GM12892 (cell line): ENCODE results near the gene AKAP12.

ENCODE experiments used
- POLR2A ChIP-seq: IDR thresholded peaks from 2 replicates; pipeline ENCODE4 v1.6.1; 2011; ENCODE audit warnings: low read depth, low read length, control low read depth
- POLR2AphosphoS5 ChIP-seq: IDR thresholded peaks from 2 replicates; pipeline ENCODE4 v1.6.1; 2011; ENCODE audit warnings: low read depth, low read length, control low read depth

DNA sequence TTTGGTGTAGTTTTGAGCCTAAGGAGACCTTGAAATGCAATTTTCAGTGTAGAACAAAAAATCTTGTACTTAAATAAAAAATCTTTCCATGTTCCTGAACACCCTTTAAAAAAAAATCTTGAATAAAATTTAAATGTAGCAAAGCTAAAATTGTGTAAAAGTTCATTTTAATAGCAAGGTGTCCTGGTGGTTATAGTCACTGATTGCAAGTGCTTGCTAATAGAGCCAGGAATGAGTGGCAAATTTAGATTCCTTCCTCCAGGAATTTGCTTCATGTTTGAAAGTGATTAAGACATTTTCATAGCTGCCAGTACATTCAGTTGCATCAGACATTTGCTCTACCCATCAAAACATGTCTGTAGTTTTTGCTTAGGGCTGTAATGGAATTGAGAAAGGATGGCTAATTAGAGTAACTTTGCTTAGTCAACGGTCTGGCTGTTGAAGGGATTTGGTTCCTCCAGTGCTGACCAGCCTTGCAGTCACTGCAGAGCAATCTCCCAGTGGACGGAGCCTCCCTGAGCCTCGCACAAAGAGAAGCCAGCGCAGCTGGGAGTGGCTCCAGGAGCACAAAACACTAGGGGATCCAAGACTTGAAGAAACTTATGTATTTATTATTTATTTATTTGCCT, 36.5 kb downstream of the AKAP12 start:
- TF ChIP-seq POLR2AphosphoS5 = no peak
- no peak for TF ChIP-seq POLR2A
